ENCODE results near the gene PARD3.

DNA sequence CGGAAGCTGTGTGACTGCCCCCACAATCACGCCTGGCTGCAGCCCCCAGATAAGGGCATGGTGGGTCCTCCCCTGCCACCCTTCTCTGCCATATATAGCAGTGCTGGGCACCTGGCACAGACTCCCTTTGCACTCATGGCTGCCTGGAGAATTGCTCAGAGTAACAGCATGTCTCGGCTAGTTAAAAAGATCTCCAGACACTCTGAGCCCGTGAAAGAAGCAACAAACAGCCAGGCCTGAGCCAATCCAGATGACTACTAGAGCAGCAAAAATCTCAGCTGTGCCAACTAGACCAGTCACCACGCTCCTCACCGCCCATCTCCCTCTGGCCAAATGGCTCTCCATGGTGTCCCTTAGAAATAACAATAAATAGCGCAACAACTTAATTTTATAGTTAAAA lies 71.3 kb downstream of the PARD3 start:
- TF ChIP-seq CBFB (CRISPR knock-in tag; IDR thresholded peaks at IDR 0.05; ENCODE audit: low read depth) (no peak), FOXK1 (CRISPR knock-in tag; IDR thresholded peaks at IDR 0.05) (no peak), CREB1 (CRISPR knock-in tag; IDR thresholded peaks at IDR 0.05) (no peak), ETV6 (CRISPR knock-in tag; IDR thresholded peaks at IDR 0.05) (no peak), TEAD4 (CRISPR knock-in tag; IDR thresholded peaks at IDR 0.05) (no peak), IRF2 (CRISPR knock-in tag; IDR thresholded peaks at IDR 0.05; ENCODE audit: borderline replicate concordance, low read depth) (no peak), ZNF232 (CRISPR knock-in tag; IDR thresholded peaks at IDR 0.05) (no peak)
- TF ChIP-seq, protein P1, sequence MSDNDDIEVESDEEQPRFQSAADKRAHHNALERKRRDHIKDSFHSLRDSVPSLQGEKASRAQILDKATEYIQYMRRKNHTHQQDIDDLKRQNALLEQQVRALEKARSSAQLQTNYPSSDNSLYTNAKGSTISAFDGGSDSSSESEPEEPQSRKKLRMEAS (CRISPR knock-in tag; IDR thresholded peaks at IDR 0.05) = no peak
- TF ChIP-seq, protein P2, sequence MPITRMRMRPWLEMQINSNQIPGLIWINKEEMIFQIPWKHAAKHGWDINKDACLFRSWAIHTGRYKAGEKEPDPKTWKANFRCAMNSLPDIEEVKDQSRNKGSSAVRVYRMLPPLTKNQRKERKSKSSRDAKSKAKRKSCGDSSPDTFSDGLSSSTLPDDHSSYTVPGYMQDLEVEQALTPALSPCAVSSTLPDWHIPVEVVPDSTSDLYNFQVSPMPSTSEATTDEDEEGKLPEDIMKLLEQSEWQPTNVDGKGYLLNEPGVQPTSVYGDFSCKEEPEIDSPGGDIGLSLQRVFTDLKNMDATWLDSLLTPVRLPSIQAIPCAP (CRISPR knock-in tag; IDR thresholded peaks at IDR 0.05) = no peak
- TF ChIP-seq, protein P3, sequence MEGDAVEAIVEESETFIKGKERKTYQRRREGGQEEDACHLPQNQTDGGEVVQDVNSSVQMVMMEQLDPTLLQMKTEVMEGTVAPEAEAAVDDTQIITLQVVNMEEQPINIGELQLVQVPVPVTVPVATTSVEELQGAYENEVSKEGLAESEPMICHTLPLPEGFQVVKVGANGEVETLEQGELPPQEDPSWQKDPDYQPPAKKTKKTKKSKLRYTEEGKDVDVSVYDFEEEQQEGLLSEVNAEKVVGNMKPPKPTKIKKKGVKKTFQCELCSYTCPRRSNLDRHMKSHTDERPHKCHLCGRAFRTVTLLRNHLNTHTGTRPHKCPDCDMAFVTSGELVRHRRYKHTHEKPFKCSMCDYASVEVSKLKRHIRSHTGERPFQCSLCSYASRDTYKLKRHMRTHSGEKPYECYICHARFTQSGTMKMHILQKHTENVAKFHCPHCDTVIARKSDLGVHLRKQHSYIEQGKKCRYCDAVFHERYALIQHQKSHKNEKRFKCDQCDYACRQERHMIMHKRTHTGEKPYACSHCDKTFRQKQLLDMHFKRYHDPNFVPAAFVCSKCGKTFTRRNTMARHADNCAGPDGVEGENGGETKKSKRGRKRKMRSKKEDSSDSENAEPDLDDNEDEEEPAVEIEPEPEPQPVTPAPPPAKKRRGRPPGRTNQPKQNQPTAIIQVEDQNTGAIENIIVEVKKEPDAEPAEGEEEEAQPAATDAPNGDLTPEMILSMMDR (IDR thresholded peaks at IDR 0.05) = no peak
- TF ChIP-seq, protein P4, sequence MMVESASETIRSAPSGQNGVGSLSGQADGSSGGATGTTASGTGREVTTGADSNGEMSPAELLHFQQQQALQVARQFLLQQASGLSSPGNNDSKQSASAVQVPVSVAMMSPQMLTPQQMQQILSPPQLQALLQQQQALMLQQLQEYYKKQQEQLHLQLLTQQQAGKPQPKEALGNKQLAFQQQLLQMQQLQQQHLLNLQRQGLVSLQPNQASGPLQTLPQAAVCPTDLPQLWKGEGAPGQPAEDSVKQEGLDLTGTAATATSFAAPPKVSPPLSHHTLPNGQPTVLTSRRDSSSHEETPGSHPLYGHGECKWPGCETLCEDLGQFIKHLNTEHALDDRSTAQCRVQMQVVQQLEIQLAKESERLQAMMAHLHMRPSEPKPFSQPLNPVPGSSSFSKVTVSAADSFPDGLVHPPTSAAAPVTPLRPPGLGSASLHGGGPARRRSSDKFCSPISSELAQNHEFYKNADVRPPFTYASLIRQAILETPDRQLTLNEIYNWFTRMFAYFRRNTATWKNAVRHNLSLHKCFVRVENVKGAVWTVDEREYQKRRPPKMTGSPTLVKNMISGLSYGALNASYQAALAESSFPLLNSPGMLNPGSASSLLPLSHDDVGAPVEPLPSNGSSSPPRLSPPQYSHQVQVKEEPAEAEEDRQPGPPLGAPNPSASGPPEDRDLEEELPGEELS (CRISPR knock-in tag; IDR thresholded peaks at IDR 0.05) = no peak
- TF ChIP-seq, protein P5, sequence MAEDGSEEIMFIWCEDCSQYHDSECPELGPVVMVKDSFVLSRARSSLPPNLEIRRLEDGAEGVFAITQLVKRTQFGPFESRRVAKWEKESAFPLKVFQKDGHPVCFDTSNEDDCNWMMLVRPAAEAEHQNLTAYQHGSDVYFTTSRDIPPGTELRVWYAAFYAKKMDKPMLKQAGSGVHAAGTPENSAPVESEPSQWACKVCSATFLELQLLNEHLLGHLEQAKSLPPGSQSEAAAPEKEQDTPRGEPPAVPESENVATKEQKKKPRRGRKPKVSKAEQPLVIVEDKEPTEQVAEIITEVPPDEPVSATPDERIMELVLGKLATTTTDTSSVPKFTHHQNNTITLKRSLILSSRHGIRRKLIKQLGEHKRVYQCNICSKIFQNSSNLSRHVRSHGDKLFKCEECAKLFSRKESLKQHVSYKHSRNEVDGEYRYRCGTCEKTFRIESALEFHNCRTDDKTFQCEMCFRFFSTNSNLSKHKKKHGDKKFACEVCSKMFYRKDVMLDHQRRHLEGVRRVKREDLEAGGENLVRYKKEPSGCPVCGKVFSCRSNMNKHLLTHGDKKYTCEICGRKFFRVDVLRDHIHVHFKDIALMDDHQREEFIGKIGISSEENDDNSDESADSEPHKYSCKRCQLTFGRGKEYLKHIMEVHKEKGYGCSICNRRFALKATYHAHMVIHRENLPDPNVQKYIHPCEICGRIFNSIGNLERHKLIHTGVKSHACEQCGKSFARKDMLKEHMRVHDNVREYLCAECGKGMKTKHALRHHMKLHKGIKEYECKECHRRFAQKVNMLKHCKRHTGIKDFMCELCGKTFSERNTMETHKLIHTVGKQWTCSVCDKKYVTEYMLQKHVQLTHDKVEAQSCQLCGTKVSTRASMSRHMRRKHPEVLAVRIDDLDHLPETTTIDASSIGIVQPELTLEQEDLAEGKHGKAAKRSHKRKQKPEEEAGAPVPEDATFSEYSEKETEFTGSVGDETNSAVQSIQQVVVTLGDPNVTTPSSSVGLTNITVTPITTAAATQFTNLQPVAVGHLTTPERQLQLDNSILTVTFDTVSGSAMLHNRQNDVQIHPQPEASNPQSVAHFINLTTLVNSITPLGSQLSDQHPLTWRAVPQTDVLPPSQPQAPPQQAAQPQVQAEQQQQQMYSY (CRISPR knock-in tag; IDR thresholded peaks at IDR 0.05) = no peak
